Endodermal cell (in vitro differentiated cells): Measurements from ENCODE around the gene ARSJ. TPM values are rescaled to one million over a fixed set of nuclear protein-coding genes. Genes with fewer than 3 reads are reported as not detected.

ENCODE experiments used
- DNase-seq: peaks from one replicate; pipeline ENCODE4 v3.0.0-alpha.2; 2017
- H3K27ac ChIP-seq: 2 replicates; pipeline ENCODE4 v1.5.1; 2013; ENCODE audit warnings: mild to moderate bottlenecking, low read depth, low read length, moderate library complexity
- H3K27me3 ChIP-seq: 2 replicates; pipeline ENCODE4 v1.6.1; 2013; ENCODE audit warnings: mild to moderate bottlenecking, low read length, moderate library complexity; ENCODE audit not compliant: insufficient read depth, control insufficient read depth, poor library complexity, severe bottlenecking
- H3K36me3 ChIP-seq: 2 replicates; pipeline ENCODE4 v1.7.0; 2013; ENCODE audit warnings: mild to moderate bottlenecking, low read length, moderate library complexity; ENCODE audit not compliant: control insufficient read depth, insufficient read depth
- H3K4me1 ChIP-seq: one replicate; pipeline ENCODE4 v1.7.0; 2013; ENCODE audit warnings: low read length; ENCODE audit not compliant: control insufficient read depth, insufficient read depth
- H3K4me3 ChIP-seq: 2 replicates; pipeline ENCODE4 v1.5.1; 2013; ENCODE audit warnings: mild to moderate bottlenecking, low read length, moderate library complexity
- H3K9ac ChIP-seq: 2 replicates; pipeline ENCODE4 v1.6.1; 2013; ENCODE audit warnings: mild to moderate bottlenecking, low read length, moderate library complexity; ENCODE audit not compliant: poor library complexity, severe bottlenecking; ENCODE audit errors: extremely low read depth
- H3K9me3 ChIP-seq: 2 replicates; pipeline ENCODE4 v1.6.1; 2013; ENCODE audit warnings: mild to moderate bottlenecking, low read length, moderate library complexity; ENCODE audit not compliant: control insufficient read depth
- H3K27ac Mint-ChIP-seq: 2 replicates; pipeline ENCODE4 v1.8.0; 2020; ENCODE audit warnings: mixed read lengths
- H3K27me3 Mint-ChIP-seq: 2 replicates; pipeline ENCODE4 v1.8.0; 2021; ENCODE audit warnings: mild to moderate bottlenecking, mixed read lengths; ENCODE audit not compliant: insufficient read depth
- H3K36me3 Mint-ChIP-seq: 2 replicates; pipeline ENCODE4 v1.8.0; 2020; ENCODE audit warnings: low read depth, mixed read lengths
- H3K4me1 Mint-ChIP-seq: 2 replicates; pipeline ENCODE4 v1.8.0; 2020; ENCODE audit warnings: mixed read lengths
- H3K4me3 Mint-ChIP-seq: 2 replicates; pipeline ENCODE4 v1.8.0; 2020; ENCODE audit warnings: mild to moderate bottlenecking, moderate library complexity, mixed read lengths
- H3K9me3 Mint-ChIP-seq: 2 replicates; pipeline ENCODE4 v1.8.0; 2020; ENCODE audit warnings: mild to moderate bottlenecking, mixed read lengths
- CTCF ChIP-seq: fragments of 200-600 bp; sonication (generic); conservative IDR thresholded peaks from 2 replicates; pipeline ENCODE4 v1.5.0; 2021; ENCODE audit warnings: antibody characterized with exemption, mild to moderate bottlenecking
- WGBS, 2 experiments: methylation state at CpG; one replicate each; pipeline versions ENCODE4 v1.1.5 to v1.1.7; 2013; ENCODE audit warnings: missing lambda C conversion rate in 2 of 2, mixed read lengths in 1 of 2; ENCODE audit not compliant: insufficient coverage in 1 of 2, insufficient read length in 1 of 2; 5-methylcytosine and 5-hydroxymethylcytosine counted together
- total RNA-seq, 2 donors: library from RNA; stranded (reverse); fragmentation: NEBNext Ultra II Directional in 1 of 2; extraction: Animal tissue kit (Norgen Biotek cat#: 25700) in 1 of 2; gene quantifications; 2 replicates in 1 of 2; 3 replicates in 1 of 2; pipeline ENCODE4 v1.2.1, GENCODE V29; 2021

The ARSJ gene
- total RNA-seq, 2 donors from 2014 or later: 0.35 to 0.77 TPM

GRCh38 chr4:113873508-113873907 lies 105.9 kb downstream of the ARSJ start:
- TF ChIP-seq CTCF: no peak
- DNase-seq: no peak
- Histone ChIP-seq H3K27ac (no peak overlapping the region), H3K4me3 (no peak overlapping the region), H3K9ac (no peak overlapping the region), H3K9me3 (no peaks in the 10 kb centered on the region), H3K4me1 (peaks cover 3% of the 10 kb centered on the region), H3K36me3 (no peaks in the 10 kb centered on the region), H3K27me3 (no peaks in the 10 kb centered on the region)
- no peak overlapping the region for H3K4me3 Mint-ChIP-seq
- H3K27ac Mint-ChIP-seq: no peak overlapping the region
- peaks cover 35% of the 10 kb centered on the region for H3K4me1 Mint-ChIP-seq
- H3K27me3 Mint-ChIP-seq: no peaks in the 10 kb centered on the region
- H3K36me3 Mint-ChIP-seq: no peaks in the 10 kb centered on the region
- peaks cover 7% of the 10 kb centered on the region for H3K9me3 Mint-ChIP-seq

GRCh38 chr4:113872426-113873260 lies 106.8 kb downstream of the ARSJ start:
- WGBS, 2 experiments: 87 to 94% methylated on average over 4 to 5 of the region's 5 CpGs
- Mint-ChIP-seq H3K27ac (no peak overlapping the region), H3K36me3 (no peaks in the 10 kb centered on the region)

GRCh38 chr4:113871080-113871479 lies 108.4 kb downstream of the ARSJ start:
- no peaks in the 10 kb centered on the region for H3K36me3 ChIP-seq
- H3K36me3 Mint-ChIP-seq: no peaks in the 10 kb centered on the region
- peaks cover 35% of the 10 kb centered on the region for H3K4me1 Mint-ChIP-seq
- H3K9me3 ChIP-seq: no peaks in the 10 kb centered on the region
- H3K4me1 ChIP-seq: peaks cover 3% of the 10 kb centered on the region
- H3K27ac Mint-ChIP-seq: peak overlapping the region; percentile 83
- no peak overlapping the region for H3K4me3 Mint-ChIP-seq
- no peaks in the 10 kb centered on the region for H3K27me3 ChIP-seq
- H3K4me3 ChIP-seq: no peak overlapping the region
- peaks cover 7% of the 10 kb centered on the region for H3K9me3 Mint-ChIP-seq
- no peak for TF ChIP-seq CTCF
- no peak overlapping the region for H3K27ac ChIP-seq
- no peaks in the 10 kb centered on the region for H3K27me3 Mint-ChIP-seq
- 36% methylated on average over 1 of the region's 1 CpG; no CpG with 5 or more reads in 1 of the 2 experiments for WGBS, 2 experiments
- no peak for DNase-seq
- H3K9ac ChIP-seq: no peak overlapping the region

More at GRCh38 chr4:113872426-113873260, 106.8 kb downstream of the ARSJ start:
- TF ChIP-seq CTCF: no peak
- H3K9me3 Mint-ChIP-seq: peaks cover 7% of the 10 kb centered on the region
- no peak for DNase-seq
- Histone ChIP-seq H3K9me3 (no peaks in the 10 kb centered on the region), H3K4me3 (no peak overlapping the region), H3K4me1 (peaks cover 3% of the 10 kb centered on the region), H3K36me3 (no peaks in the 10 kb centered on the region), H3K27ac (no peak overlapping the region), H3K27me3 (no peaks in the 10 kb centered on the region), H3K9ac (no peak overlapping the region)
- H3K4me3 Mint-ChIP-seq: no peak overlapping the region
- H3K27me3 Mint-ChIP-seq: no peaks in the 10 kb centered on the region
- H3K4me1 Mint-ChIP-seq: peaks cover 35% of the 10 kb centered on the region
